ENCODE results near the gene ZNF425. TPM values are rescaled to one million over a fixed set of nuclear protein-coding genes. Genes with fewer than 3 reads are reported as not detected.

ZNF425 gene
- total and polyA plus RNA-seq, 9 of the 15 experiments (the other 6 are each of a cell fraction or from before 2014, with no cell fraction given): 0.03 to 0.89 (median 0.54) TPM

DNA sequence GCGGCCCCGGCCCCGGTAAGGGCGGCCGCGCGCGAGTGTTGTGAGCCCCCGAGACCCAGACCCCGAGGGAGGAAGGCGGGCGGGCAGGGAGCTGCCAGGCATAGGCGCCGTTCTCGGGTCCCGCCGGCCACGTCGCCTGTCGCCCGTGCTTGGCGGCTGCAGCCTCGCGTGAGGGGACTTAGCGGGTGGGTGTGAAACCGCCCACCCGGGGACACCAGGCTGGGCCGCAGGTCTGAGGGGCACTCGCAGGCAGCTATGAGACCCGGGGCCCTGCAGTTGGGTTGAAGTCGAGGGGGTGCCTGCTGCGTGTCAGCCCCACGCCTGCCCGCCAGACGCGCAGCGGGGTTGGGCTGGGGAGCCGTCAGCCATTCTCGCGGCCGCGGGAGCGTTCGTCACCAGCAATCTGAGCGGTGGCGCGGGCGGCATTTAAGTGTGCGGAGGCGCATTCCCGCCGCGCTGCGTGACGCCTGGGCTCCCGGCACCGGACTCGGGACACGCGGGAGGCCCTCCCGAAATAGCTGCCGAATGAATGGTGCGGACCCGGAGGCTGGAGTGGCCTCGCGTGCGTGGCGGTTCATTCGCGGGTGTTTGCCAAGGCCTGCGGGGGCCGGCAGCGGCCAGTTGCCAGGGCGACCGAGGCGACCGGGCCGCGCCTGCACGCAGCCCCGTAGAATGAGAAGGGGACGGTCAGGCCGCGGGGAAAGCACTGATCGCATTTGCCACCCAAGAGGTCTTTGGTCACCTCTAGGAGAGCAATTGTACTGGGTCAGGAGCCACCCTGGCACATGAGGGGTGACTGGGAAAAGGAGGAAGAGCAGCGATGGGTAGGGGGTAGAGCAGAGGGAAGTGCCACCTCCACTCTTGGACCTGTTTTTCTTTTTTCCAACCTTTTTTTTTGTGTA is 21.9 kb upstream of the ZNF425 start (continued):
- TF ChIP-seq HNRNPK (IDR thresholded peaks at IDR 0.05; ENCODE audit: low read depth, low read length, poor library complexity, severe bottlenecking): peak; percentile 14
- TF ChIP-seq ZNF384 (IDR thresholded peaks at IDR 0.05; ENCODE audit: low read depth, low read length): no peak
- TF ChIP-seq IFI16 (CRISPR knock-in tag; IDR thresholded peaks at IDR 0.05): no peak
- TF ChIP-seq SLC30A9 (CRISPR knock-in tag; IDR thresholded peaks at IDR 0.05): no peak
- TF ChIP-seq NCOA4 (IDR thresholded peaks at IDR 0.05; ENCODE audit: partially characterized antibody): no peak
- TF ChIP-seq PCBP1 (IDR thresholded peaks at IDR 0.05; ENCODE audit: low read depth, low read length, poor library complexity, severe bottlenecking): peak; percentile 68
- no peak for TF ChIP-seq TBL1XR1 (IDR thresholded peaks at IDR 0.05; ENCODE audit: low read length in 2 of 2)
- no peak for TF ChIP-seq HDAC3 (IDR thresholded peaks at IDR 0.05; ENCODE audit: borderline replicate concordance, partially characterized antibody)
- TF ChIP-seq ZFP36 (IDR thresholded peaks at IDR 0.05; ENCODE audit: low read depth, low read length, partially characterized antibody): no peak
- no peak for TF ChIP-seq NFYB (IDR thresholded peaks at IDR 0.05; ENCODE audit: extremely low read depth, insufficient read length)
- TF ChIP-seq GTF3C2 (IDR thresholded peaks at IDR 0.05; ENCODE audit: borderline replicate concordance, extremely low read depth, insufficient read length): no peak
- no peak for TF ChIP-seq MED1 (CRISPR knock-in tag; IDR thresholded peaks at IDR 0.05; ENCODE audit: borderline replicate concordance)
- peak; percentile 2; the same call in 1 of the 2 replicates for TF ChIP-seq ZC3H4 (CRISPR knock-in tag; IDR thresholded peaks at IDR 0.05; ENCODE audit: borderline replicate concordance)
- TF ChIP-seq ZFX (CRISPR knock-in tag; IDR thresholded peaks at IDR 0.05): peak; percentile 78
- TF ChIP-seq KLF6 (CRISPR knock-in tag; IDR thresholded peaks at IDR 0.05; ENCODE audit: borderline replicate concordance): no peak
- TF ChIP-seq NR2F6 (CRISPR knock-in tag; IDR thresholded peaks at IDR 0.05): no peak
- TF ChIP-seq ZNF174 (CRISPR knock-in tag; IDR thresholded peaks at IDR 0.05): no peak
- no peak for TF ChIP-seq FUS (optimal IDR thresholded peaks at IDR 0.05; ENCODE audit: low read depth, low read length)
- no peak for TF ChIP-seq RAD51 (IDR thresholded peaks at IDR 0.05; ENCODE audit: borderline replicate concordance, low read depth)
- TF ChIP-seq JUNB (CRISPR knock-in tag; conservative IDR thresholded peaks at IDR 0.05): no peak; the same call in 1 of the 2 replicates
- peak; percentile 26; the same call in 1 of the 2 replicates for TF ChIP-seq HNRNPL (IDR thresholded peaks at IDR 0.05; ENCODE audit: low read depth, low read length)
- no peak for TF ChIP-seq NR2C1 (IDR thresholded peaks at IDR 0.05)
- TF ChIP-seq NR2C1 (tag; IDR thresholded peaks at IDR 0.05): no peak
- no peak for TF ChIP-seq ZNF239 (CRISPR knock-in tag; IDR thresholded peaks at IDR 0.05)
- TF ChIP-seq CTCF (IDR thresholded peaks at IDR 0.05 in 2 of 3, conservative IDR thresholded peaks at IDR 0.05 in 1 of 3; ENCODE audit: insufficient read depth in 2 of 3, low read depth in 1 of 3, low read length in 3 of 3): no peak

Data from K562 (cell line).